ENCODE measurements around the gene KRT82. TPM values are rescaled to one million over a fixed set of nuclear protein-coding genes. Genes with fewer than 3 reads are reported as not detected.
A peak's percentile ranks its signal among the peaks of the same experiment; 100 is the strongest.

The KRT82 gene
- total RNA-seq, 3 donors from 2014 or later, result not detected

DNA sequence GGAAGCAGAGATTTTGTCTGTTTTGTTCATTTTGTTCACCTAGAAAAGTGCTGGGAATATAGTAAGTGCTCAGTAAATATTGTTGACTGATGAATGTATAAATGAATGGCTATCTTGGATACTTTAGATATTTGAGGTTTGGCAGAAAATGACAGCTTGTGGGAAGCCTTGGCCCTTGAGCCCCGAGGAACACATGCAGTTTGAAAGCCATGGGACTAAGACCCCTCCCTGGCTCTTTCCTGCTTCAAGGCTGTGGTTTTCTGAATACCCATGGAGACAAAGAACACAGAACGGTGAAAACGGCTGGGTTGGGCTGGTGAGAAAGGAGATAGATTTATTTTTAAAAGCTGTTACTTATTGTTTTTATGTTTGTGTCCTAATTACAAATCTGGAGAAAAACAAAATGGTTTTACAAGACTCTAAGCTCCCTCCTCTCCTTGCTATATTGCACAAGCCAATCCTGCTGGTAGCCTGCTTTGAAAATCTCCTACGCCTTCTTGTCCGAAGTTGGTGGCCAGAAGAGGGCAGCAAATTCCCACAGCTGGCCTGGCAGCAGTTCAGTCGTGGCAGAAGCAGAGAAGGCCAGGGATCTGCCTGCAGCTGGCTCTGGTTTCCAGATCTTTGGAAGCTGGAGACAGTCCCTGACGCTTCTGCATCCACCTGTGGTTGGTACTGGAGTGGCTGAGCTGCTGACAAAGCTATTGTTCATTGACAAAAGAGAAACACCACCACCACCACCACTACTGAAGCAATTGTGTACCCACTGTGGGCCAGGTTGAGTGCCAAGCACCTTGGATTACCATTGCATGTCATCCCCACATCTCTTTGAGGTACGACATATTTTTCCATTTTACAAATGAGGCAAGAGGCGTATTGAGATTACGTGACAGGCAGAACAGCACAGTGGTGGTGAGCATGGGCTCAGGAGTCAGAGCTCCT is 33.6 kb downstream of the KRT82 start:
- Histone ChIP-seq H3K4me1 (no peaks in the 10 kb centered on the region), H3K9me3 (no peaks in the 10 kb centered on the region), H3K36me3 (no peaks in the 10 kb centered on the region), H3K4me3 (no peak overlapping the region), H3K27me3 (no peaks in the 10 kb centered on the region), H3K27ac (peak overlapping the region; percentile 67 to 76)
- TF ChIP-seq POLR2AphosphoS5 (IDR thresholded peaks at IDR 0.05) (peak in 2 of 3 donors; percentile 51 to 73), POLR2A (IDR thresholded peaks at IDR 0.05) (no peak)
- TF ChIP-seq, protein P1, sequence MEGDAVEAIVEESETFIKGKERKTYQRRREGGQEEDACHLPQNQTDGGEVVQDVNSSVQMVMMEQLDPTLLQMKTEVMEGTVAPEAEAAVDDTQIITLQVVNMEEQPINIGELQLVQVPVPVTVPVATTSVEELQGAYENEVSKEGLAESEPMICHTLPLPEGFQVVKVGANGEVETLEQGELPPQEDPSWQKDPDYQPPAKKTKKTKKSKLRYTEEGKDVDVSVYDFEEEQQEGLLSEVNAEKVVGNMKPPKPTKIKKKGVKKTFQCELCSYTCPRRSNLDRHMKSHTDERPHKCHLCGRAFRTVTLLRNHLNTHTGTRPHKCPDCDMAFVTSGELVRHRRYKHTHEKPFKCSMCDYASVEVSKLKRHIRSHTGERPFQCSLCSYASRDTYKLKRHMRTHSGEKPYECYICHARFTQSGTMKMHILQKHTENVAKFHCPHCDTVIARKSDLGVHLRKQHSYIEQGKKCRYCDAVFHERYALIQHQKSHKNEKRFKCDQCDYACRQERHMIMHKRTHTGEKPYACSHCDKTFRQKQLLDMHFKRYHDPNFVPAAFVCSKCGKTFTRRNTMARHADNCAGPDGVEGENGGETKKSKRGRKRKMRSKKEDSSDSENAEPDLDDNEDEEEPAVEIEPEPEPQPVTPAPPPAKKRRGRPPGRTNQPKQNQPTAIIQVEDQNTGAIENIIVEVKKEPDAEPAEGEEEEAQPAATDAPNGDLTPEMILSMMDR (IDR thresholded peaks at IDR 0.05), result peak; percentile 79 to 88 (median 84)
- DNase-seq (ENCODE audit: low spot score in 2 of 2), result peak; percentile 89 to 91
- intact Hi-C loops (cut with DNase I; ENCODE audit: low total_unique reads), result loop anchor here (2.0 kb wide), 1 partner anchor 42 kb away; no protein-coding TSS in a partner anchor

DNA sequence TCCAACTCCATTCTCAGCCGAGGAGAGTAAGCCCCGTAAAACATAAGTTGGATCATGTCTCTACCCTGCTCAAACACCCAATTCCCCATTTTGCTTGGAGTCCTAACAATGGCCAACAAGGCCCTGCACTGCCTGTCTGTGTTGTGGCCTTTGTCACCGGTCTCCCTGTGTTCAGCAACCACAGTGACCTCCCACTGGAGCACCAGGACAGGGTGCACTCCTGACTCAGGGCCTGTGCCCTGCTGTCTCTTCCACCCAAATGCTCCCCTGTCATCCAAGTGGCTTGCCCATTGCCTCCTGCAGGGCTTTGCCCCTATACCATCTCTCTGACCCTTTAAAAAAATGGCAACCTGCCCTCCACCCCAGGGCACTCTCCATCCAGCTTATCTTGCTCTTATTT is 34.4 kb downstream of the KRT82 start:
- Histone ChIP-seq H3K9me3 (no peaks in the 10 kb centered on the region), H3K4me1 (no peaks in the 10 kb centered on the region), H3K27ac (peak overlapping the region; percentile 67 to 86), H3K36me3 (no peaks in the 10 kb centered on the region), H3K27me3 (no peaks in the 10 kb centered on the region), H3K4me3 (no peak overlapping the region)
- intact Hi-C loops (cut with DNase I; ENCODE audit: low total_unique reads), result loop anchor here (2.0 kb wide), 1 partner anchor 43 kb away; no protein-coding TSS in a partner anchor
- no peak for DNase-seq (ENCODE audit: low spot score in 2 of 2)
- TF ChIP-seq POLR2A (IDR thresholded peaks at IDR 0.05) (no peak), POLR2AphosphoS5 (IDR thresholded peaks at IDR 0.05) (peak in 1 of 3 donors; percentile 0)
- TF ChIP-seq, protein P1 (IDR thresholded peaks at IDR 0.05), result no peak

DNA sequence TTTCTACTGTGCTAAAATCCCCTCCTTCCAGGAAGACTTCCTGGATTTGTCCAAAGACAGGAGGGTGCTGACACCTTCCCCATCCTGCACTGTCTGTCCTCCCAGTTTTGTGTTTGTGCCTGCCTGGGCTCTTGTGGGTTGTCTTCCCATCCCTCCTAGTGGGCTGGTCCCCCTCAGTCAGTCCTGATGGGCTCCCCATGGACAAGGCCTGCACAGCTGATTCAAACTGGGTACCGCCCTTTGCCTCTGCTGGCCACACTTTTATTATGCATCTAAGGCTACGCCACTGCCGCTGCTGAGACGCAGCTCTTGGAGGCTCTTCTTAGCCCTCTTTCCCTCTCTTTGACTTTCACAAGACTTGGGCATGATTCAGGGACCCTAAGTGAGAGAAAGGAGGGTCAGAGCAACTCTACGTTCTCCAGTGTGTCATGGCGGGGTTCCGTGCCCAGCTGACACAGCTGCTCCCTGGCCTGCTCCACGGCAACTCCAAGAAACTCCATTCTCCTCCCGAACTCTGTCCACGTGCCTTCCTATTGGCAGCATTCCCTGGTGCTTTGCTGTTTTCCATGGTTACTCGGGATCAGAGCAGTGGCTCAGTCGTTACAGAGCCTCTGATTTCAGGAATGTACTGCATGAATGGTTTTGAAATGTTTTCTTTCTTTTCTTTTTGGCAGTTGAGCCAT is 35.1 kb downstream of the KRT82 start:
- Histone ChIP-seq H3K4me3 (no peak overlapping the region), H3K27me3 (no peaks in the 10 kb centered on the region), H3K36me3 (no peaks in the 10 kb centered on the region), H3K4me1 (no peaks in the 10 kb centered on the region), H3K9me3 (no peaks in the 10 kb centered on the region), H3K27ac (peak overlapping the region; percentile 67 to 86)
- DNase-seq (ENCODE audit: low spot score in 2 of 2), result peak in 1 of 2 donors; percentile 62
- intact Hi-C loops (cut with DNase I; ENCODE audit: low total_unique reads), result no loop called here
- TF ChIP-seq POLR2AphosphoS5 (IDR thresholded peaks at IDR 0.05), result peak; percentile 17 to 22 (median 17)
- TF ChIP-seq, protein P1 (IDR thresholded peaks at IDR 0.05), result no peak
- TF ChIP-seq POLR2A (IDR thresholded peaks at IDR 0.05), result no peak

DNA sequence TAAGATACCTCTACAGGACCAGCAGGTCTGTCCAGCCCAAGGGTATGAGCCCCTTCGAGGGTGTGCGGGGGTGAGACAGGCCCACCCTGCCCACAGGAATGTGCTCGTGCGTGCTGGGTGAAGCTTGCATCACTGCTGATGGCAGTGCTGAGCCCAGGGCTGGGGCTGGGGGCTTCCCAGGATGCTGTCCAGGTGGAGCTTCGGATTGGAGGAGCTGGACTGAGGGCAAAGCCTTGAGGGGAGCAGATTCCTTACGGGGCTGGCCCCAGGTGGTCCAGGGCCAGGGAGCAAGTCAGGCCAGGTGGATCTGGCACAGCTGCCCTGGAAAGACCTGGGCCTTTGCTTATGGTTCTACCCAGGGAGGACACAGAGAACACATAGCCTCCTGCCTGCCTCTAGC is 36.3 kb downstream of the KRT82 start:
- DNase-seq (ENCODE audit: low spot score in 2 of 2), result no peak
- H3K27me3 ChIP-seq, result no peaks in the 10 kb centered on the region
- no peaks in the 10 kb centered on the region for H3K9me3 ChIP-seq
- H3K27ac ChIP-seq, result no peak overlapping the region
- H3K4me1 ChIP-seq, result no peaks in the 10 kb centered on the region
- TF ChIP-seq, protein P1 (IDR thresholded peaks at IDR 0.05), result no peak
- no peak for TF ChIP-seq POLR2A (IDR thresholded peaks at IDR 0.05)
- no peak for TF ChIP-seq POLR2AphosphoS5 (IDR thresholded peaks at IDR 0.05)
- intact Hi-C loops (cut with DNase I; ENCODE audit: low total_unique reads), result loop anchor here (10.0 kb wide), 1 partner anchor 505 kb away; no protein-coding TSS in a partner anchor
- H3K36me3 ChIP-seq, result no peaks in the 10 kb centered on the region
- no peak overlapping the region for H3K4me3 ChIP-seq
